GM12874 (cell line): ENCODE data around the gene RNASE8.
A peak's percentile ranks its signal among the peaks of the same experiment; 100 is the strongest.

Experiments used
- TF ChIP-seq, protein P1 (sequence below): IDR thresholded peaks from 2 replicates; pipeline ENCODE4 v1.5.1; 2011; ENCODE audit warnings: low read depth, mild to moderate bottlenecking, control low read depth, low read length, moderate library complexity; ENCODE audit not compliant: insufficient read depth

Gene RNASE8

DNA sequence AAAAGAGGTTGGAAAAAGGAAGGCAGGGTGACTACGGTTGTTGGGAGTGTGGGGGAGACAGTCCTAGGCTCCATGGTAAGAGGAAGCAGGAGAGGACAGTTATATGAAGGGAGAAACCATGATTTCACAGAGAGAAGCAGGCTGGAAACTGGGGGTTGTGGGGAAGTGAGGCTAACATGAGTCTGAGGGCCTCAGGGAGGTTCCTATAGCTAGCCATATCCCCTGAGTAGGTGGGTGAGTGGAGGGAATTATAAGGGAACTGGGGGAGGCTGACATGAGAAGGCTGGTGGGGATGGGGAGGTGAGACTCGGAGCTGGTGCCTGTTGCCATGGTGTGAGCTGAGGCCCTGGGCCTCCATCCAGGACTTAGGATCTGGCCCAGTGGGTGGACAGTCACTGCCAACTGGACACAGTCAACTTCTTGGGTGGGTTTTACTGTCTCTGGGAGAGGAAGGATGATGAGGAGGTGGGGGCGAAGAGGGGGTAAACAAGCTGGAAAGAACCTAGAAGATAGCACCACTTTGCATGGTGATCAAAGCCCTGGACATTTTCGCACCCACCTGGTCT, 24.4 kb upstream of the RNASE8 start:
- TF ChIP-seq, protein P1, sequence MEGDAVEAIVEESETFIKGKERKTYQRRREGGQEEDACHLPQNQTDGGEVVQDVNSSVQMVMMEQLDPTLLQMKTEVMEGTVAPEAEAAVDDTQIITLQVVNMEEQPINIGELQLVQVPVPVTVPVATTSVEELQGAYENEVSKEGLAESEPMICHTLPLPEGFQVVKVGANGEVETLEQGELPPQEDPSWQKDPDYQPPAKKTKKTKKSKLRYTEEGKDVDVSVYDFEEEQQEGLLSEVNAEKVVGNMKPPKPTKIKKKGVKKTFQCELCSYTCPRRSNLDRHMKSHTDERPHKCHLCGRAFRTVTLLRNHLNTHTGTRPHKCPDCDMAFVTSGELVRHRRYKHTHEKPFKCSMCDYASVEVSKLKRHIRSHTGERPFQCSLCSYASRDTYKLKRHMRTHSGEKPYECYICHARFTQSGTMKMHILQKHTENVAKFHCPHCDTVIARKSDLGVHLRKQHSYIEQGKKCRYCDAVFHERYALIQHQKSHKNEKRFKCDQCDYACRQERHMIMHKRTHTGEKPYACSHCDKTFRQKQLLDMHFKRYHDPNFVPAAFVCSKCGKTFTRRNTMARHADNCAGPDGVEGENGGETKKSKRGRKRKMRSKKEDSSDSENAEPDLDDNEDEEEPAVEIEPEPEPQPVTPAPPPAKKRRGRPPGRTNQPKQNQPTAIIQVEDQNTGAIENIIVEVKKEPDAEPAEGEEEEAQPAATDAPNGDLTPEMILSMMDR, result no peak

DNA sequence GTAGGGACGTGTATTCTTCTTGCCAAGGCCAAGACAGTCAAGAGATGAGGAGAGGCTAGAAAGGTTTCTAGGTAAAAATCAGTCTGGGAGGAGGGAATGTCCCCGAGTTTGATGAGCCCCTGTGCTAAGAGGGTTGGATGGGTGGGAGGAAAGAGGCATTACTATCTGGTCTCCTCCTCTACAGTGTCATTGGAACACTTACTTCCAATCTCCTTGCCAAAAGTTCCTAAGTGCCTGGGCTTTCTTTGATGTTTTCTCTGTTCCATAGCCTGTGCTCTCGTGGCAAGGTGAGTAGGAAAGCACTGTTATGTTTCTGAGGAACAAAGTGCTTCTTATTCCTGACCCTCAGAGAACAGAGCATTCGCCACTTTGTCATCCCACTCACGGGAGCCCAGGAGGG, 22.9 kb upstream of the RNASE8 start, which contains the start of gene RNASE13:
Gene RNASE13, minus strand, starts transcription at position 101 of the 400 bp plus-strand sequence. CDS start 519 bp downstream, outside the sequence.
- TF ChIP-seq, protein P1, result no peak

DNA sequence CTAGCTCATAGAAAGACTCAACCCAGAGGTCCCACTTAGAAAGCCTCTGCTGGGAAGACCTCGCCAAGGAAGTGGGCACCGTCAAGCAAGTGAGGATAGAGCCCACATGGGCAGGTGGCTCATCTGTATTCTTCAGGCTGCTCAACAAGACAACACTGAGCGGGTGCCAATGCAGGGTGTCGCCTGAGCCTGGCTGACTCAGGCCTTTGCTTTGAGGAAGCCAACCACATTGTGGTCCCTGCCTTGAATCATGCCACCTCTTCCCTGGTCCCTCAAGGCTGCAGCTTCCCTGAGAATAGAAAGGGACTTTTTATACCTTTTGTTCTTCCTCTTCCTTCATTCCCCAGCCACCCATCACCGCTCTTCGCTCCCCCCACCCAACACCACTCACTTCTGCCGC, 20.9 kb upstream of the RNASE8 start:
- TF ChIP-seq, protein P1, result no peak

DNA sequence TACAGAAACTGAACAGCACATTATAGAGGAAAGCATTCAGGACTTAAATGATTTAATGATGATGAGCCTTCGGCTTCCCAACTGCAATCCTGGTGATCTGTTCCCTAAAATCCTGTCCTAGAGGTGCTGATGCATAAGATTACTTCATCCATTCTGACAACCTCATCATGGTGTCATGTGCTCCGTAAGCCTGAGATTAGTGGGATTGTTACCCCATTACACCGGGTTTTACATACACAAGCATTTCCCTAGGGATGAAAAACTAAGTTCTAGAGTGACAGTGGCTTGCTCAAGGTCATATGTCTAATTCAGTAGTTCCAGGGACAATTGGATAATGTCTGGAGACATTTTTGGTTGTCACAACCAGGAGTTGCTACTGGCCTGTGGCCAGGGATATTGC, 20.5 kb upstream of the RNASE8 start:
- TF ChIP-seq, protein P1, result no peak

DNA sequence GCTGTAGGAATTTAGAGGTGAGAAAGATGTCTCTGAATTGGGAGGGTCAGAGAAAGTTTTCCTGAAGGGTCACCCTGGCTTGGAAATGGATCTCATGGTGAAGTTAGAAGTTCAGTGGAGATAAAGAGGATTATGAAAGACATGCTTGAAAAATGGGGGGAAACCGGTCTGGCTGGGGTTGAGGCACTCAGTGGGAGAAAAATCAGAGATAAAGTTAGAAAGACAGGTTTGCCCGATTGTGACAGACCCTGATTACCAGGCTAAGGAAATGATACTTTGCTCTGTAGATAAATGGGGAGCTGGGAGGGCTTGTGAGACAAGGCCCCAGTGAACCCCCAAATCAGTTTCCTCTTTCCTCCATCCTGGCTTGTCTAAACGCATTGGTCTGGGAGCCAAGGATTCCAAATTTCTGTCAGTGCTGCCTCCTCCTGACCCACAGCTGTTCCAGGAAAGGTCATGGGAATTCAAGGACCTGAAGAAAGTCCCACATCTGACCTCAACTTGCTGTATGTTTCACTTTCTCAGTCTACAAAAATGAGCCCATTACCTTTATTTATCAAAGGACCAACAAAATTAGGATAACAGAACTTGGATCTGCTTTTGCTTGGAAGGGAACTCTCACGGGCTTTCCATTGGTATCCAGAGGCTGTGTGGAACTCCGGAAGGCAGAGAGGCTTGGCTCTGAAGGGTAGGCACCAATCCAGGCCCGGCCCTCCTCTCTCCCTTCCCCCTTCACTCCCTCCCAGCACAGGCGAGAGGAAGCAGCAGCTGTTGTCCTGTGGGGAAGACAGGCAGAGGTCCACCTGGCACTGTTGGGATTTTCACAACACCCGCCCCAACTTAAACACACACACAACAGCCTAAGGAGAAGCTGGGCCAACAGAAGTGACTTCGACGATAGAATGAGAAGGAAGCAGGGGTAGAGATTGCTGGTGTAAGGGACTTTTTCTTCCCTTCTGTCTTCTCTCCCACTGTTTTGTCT, 18.9 kb upstream of the RNASE8 start:
- TF ChIP-seq, protein P1, result no peak

DNA sequence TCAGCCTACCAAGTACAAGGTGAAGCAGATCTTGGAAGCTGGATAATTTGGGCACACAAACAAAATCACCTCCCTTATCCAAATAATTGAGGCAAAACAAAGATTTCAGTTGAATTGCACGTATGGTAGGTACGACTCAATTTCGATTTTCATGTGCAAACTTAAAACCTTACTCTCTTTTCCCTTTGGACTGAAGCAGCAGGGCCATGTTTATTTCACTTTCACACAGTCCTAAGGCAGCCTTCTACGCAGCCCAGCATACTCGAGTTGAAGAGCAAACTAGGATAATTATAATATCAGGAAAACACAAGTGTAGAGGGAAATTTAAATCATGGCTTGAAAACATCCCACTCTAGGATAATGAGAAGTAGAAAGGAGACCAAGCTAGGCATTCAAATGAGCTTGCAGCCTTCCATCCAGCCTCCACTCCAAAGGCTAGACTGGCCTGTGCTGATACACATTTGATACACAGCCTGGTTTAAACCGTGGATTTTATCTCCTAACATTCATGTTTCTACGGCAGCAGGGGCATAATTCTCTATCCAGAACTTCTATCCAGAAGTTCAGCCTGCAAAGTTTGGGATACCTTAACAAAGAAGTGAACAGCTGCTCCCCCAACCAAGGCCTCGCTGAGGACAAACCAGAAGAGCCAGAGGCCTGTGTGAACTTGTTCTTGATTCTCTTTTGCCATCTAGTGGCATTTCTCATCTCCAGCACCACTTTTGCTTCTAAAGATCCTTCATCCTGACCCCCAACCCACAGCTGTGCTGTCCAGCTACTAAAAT, 17.8 kb upstream of the RNASE8 start:
- TF ChIP-seq, protein P1, result peak; percentile 47
